Measurements from ENCODE around the gene IL4R.

IL4R gene

DNA sequence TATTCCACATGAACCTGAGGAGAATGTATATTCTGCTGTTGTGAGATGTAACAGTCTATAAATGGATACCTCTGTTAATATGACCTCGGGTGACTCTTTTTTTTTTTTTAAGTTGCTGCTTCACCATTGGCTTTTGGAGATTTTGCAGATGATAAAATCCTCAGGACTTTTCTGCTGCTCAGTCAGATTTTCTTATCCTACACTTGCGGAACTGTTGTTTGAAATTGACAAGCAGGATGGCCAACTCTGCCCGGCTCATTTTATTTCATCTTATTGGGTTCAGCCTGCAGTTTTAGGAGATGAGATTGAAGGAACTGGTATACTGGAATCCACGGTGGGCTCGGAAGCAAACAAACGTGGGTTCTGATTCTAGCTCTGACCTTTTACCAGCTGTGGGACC lies 19.3 kb downstream of the IL4R start:
- DNase-seq = no peak

- no peak for DNase-seq
These were observed 19.8 kb downstream of the IL4R start for GRCh38 chr16:27333549-27333948.

GRCh38 chr16:27334192-27334764 lies 20.5 kb downstream of the IL4R start:
- DNase-seq = no peak

DNA sequence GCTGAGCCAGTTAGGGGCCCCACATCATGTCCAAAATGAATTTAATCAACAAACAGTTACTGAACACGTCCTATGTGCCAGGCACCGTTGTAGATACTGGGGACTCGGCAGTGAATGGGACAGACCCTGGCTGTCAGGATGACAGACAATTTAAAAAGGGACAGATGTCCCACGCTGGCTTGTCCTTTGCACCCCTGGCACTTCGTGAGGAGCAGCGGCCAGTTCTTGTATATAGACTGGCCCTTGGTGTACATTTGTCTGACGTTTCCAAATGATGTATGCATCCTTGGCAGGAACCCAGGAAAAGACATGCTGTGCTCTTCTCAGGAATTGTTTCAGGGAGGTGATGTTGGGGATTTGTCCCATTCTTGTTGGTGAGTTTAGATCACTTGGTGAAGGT lies 21.1 kb downstream of the IL4R start:
- no peak for DNase-seq

GRCh38 chr16:27335349-27336053 lies 21.7 kb downstream of the IL4R start:
- no peak for DNase-seq

DNA sequence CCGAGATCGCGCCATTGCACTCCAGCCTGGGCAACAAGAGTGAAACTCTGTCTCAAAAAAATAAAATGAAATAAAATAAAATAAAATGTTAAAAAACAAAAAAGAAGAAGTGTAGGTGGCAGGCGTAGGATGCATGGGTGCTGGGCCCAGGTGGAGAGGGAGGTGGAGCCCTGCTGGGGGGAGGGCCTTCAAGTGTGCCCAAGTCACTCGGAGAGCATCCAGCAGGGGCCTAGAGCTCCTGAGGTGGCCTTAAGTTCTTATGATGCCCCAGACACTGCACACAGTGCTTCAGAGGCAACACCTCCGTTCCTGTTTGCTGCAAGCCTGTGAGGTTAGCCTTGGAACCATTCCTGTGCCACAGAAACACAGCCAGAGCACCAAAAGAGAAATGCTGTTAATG lies 23.2 kb downstream of the IL4R start:
- no peak for DNase-seq

DNA sequence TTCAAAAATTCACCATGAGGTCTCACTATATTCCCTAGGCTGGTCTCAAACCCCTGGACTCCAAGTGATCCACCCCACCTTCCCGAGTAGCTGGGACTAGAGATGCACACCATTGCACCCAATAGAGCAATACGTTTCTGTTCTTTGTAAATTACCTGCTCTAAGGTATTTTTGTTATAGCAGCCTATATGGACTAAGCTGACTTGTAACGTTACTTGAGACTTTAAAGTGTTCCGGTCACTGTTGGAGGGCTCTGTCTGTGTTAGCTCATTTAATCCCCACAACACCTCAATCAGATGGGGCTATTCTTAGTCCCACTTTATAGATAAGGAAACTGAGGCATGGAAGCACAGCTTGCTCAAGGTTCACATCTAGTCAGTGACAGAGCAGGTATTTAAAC lies 25.4 kb downstream of the IL4R start:
- no peak for DNase-seq

- DNase-seq = no peak
These were observed 26.9 kb downstream of the IL4R start for GRCh38 chr16:27340654-27341053.

DNA sequence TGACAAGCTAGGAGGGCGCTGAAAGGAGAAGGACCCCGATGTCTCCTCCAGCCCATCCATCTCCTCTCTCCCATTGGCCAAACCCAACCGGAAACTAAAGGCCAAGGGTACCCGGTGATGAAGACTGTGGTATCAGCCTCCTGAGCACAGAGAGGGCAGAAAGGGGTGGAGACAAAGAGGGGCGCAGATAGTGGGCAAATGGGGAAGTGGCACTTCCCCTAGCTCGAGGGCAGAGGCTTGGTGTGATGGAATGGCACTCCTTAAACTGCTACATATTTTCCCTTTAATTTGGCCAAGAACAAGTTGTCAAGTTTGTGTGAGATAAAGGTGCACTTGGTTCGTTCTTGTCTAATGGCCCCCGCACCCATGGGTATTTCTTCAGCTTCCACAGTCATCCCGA lies 27.8 kb downstream of the IL4R start:
- no peak for DNase-seq

GRCh38 chr16:27341971-27342370 lies 28.2 kb downstream of the IL4R start:
- no peak for DNase-seq

- DNase-seq = no peak
These were observed 30.9 kb downstream of the IL4R start for GRCh38 chr16:27344721-27345120.

- no peak for DNase-seq
These were observed 31.4 kb downstream of the IL4R start for GRCh38 chr16:27345201-27345600.

DNA sequence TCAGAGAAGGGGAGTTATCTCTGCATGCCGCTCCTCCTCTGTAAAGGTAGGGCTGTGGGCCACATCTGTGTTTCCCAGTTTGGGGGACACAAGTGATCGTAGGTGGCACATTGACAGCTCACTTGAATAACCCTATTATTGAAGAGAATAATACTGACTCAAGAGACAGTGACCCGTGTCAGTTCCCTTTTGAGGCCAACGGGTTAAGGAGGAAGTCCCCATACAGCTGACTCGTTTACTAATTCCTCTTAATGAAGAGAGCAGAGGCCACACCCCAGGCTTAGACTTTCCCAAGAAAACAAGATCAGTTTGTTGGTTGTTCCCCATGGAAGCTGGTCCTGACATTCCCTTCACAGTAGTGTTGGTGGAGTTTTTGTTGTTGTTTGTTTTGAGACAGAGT lies 33.0 kb downstream of the IL4R start:
- no peak for DNase-seq

DNA sequence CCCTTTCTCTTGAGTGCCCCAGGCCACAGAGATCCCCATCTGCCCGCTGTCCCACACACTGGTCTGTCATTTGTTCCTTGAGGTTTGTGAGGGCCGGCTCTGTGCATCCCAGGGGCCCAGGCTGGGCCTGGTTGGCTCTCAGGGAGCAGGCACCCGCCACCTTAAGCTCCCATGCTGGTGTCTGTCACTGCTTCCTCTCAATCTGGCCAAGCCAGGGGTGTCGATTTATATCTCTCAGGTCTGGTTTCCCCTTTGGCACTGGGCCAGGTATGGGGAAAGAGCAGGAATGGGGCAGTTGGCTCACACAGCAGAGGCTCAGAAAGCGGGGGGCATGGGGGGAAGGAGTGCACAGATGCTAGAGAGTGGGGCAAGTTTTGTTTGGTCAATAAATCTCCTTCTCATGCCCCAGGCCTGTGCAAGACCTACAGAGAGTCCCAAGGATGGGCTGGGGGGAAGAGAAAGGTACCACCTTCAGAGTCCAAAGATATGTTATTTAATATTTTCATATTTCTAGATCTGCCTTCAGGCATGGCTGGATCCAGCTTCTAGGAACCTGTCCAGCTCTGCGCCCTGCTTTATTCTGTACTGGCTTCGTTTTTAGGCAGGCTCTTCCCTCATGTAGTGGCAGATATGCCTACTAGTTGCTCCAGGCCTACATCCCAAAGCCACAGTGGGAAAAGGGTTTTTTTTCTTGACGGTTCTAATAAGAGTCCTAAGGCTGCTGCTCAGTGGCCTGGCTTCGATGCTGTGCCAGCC lies 34.3 kb downstream of the IL4R start:
- no peak for DNase-seq

GRCh38 chr16:27349276-27349675 lies 35.5 kb downstream of the IL4R start:
- no peak for DNase-seq

- DNase-seq = no peak
These were observed 36.2 kb downstream of the IL4R start for GRCh38 chr16:27350006-27350405.

DNA sequence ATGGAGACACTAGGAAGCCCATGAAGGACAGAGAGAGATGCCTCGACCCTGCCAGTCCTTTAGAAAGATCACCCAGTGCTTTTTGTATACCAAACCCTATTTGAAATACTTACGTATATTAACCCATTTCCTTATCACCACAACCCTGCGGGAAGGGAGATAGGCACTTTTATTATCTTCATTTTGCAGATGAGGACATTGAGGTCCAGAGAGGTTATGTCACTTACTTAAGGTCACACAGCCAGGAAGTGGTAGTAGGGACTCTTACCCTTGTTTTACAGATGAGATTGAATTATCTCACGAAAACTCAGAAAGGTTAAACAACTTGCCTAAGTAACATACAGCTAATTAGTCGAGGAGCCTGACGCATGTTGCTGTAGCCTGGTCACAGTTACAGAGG lies 38.2 kb downstream of the IL4R start:
- DNase-seq = no peak

GRCh38 chr16:27353853-27354252 lies 40.1 kb downstream of the IL4R start:
- DNase-seq = no peak

DNA sequence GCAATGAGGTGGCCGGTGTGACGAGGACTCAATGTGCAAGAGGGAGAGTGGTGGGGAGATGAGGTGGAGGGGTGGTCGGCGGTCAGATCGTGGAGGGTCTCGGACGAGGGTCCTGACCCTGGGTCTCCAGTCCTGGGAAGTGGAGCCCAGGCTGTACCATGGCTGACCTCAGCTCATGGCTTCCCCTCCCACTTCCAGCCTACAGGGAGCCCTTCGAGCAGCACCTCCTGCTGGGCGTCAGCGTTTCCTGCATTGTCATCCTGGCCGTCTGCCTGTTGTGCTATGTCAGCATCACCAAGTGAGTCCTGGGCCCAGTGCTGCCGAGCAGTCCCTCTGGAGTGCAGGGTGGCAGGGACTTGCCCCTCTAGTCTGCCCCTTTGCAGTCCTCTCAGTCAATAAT lies 41.8 kb downstream of the IL4R start:
- no peak for DNase-seq

DNA sequence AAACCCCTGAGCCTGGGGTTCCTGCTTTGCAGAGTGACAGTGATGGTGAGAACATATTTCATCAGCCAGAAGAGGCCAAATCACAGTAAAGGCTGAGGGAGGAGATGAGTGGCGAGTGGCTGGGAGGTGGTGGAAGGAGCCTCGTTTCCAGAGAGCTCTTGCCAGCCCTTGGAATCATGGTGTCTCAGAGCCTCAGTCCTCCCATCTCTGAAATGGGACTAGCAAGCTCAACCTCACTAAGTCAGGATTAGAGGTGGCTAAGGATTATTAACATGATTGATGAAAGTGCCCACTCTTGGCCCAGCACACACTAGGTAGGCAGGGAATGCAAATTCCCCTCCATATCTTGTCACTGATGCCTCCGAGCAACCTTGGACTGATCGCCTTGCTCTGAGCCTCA lies 43.0 kb downstream of the IL4R start:
- no peak for DNase-seq

DNA sequence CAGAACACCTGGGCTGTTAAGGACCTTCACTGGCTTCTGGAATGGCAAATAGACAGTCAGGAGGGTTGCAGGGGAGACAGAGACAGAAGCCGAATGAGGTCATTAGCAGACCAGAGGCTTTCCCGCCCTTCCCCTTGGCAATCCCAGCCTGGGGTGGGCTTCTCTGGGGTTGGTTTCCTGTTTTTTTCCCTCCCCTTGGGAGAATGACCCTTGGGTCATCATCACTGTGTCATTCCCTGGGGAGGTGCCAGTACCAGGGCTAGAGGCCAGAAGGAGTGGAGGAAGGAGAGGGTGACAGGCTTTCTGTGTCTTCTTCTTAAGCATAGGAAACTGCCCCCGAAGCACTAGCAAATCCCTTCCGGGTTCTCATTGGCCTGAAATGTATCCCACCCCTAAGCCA lies 45.3 kb downstream of the IL4R start:
- no peak for DNase-seq

GRCh38 chr16:27359615-27360014 lies 45.8 kb downstream of the IL4R start:
- DNase-seq = no peak

GRCh38 chr16:27361987-27362386 lies 48.2 kb downstream of the IL4R start:
- no peak for DNase-seq

- DNase-seq = no peak
These were observed 48.9 kb downstream of the IL4R start for GRCh38 chr16:27362570-27363245.

Measured in femur (tissue), 1 donor.